Transverse colon (tissue), 4 donors: ENCODE measurements around the gene UTF1.

Experiments
- POLR2A ChIP-seq: fragments of 450-650 bp; IDR thresholded peaks from one replicate; pipeline ENCODE4 v1.6.1; 2016; ENCODE audit warnings: antibody characterized with exemption, mild to moderate bottlenecking, moderate library complexity
- POLR2AphosphoS5 ChIP-seq, 3 donors: sonication (generic); formaldehyde crosslinking; IDR thresholded peaks; one replicate each; pipeline ENCODE4 v1.6.1; 2016; ENCODE audit warnings: antibody characterized with exemption in 3 of 3
- TF ChIP-seq, protein P1 (sequence below), 5 experiments: fragments of 200-600 bp in 3 of 5; fragments of 450-650 bp in 2 of 5; sonication (generic) in 3 of 5; IDR thresholded peaks; 1 replicate in 2 of 5; 2 replicates in 3 of 5; pipeline ENCODE4 v1.5.1; 2016 to 2017; ENCODE audit warnings: antibody characterized with exemption in 5 of 5, inconsistent platforms in 3 of 5, mild to moderate bottlenecking in 2 of 5, moderate library complexity in 1 of 5

DNA sequence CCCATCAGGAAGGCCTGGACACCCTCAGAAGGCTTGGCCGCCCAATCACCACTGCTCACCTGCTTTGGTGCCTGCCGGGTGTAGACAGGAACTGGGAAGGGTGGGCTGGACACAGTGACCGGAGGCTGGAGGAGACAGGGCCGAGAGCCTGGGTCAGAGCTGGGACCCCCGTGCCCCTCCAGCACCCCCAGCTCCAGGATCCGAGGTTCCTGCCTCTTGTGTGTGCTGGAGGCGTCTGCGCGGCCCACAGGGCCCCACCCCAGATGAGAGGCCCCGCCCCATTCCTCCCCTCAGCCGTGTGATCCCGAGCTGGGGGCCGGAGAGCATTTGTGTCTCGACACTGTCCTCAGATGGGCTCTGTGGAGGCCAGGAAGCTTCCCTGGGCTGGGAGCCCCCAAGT lies 37.3 kb downstream of the UTF1 start:
- TF ChIP-seq, protein P1, sequence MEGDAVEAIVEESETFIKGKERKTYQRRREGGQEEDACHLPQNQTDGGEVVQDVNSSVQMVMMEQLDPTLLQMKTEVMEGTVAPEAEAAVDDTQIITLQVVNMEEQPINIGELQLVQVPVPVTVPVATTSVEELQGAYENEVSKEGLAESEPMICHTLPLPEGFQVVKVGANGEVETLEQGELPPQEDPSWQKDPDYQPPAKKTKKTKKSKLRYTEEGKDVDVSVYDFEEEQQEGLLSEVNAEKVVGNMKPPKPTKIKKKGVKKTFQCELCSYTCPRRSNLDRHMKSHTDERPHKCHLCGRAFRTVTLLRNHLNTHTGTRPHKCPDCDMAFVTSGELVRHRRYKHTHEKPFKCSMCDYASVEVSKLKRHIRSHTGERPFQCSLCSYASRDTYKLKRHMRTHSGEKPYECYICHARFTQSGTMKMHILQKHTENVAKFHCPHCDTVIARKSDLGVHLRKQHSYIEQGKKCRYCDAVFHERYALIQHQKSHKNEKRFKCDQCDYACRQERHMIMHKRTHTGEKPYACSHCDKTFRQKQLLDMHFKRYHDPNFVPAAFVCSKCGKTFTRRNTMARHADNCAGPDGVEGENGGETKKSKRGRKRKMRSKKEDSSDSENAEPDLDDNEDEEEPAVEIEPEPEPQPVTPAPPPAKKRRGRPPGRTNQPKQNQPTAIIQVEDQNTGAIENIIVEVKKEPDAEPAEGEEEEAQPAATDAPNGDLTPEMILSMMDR (IDR thresholded peaks at IDR 0.05) = no peak
- TF ChIP-seq POLR2A = no peak
- no peak for TF ChIP-seq POLR2AphosphoS5 (IDR thresholded peaks at IDR 0.05)
